GM21515 (cell line): ENCODE data around the gene MYO3B.

ENCODE experiments used
- ATAC-seq: cut with Tn5 transposase; IDR thresholded peaks from one replicate; pipeline ENCODE4 v1.9.1; 2021; ENCODE audit not compliant: unreplicated experiment

MYO3B gene

DNA sequence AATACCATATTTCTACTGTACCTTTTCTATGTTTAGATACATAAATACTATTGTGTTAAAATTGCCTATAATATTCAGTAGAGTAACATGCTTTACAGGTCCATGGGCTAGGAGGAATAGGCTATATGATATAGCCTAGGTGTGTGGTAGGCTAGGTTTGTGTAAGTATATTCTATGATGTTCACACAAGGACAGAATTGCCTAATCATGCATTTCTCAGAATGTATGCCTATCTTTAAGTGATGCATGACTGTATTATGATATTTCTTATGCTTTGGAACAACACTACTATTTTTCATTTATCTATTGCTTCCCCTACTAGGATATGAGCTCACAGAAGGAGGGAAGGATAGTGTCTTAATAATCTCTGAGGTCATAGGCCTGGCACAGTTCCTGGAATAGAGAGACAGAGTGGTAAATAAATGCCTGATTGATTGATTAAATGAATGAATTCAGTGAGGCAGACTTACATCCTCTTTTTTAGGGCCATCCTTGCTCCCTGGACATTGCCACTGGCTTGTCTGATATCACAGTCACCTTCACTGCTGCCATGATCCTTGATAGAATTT, 121.0 kb downstream of the MYO3B start:
- ATAC-seq: no peak

DNA sequence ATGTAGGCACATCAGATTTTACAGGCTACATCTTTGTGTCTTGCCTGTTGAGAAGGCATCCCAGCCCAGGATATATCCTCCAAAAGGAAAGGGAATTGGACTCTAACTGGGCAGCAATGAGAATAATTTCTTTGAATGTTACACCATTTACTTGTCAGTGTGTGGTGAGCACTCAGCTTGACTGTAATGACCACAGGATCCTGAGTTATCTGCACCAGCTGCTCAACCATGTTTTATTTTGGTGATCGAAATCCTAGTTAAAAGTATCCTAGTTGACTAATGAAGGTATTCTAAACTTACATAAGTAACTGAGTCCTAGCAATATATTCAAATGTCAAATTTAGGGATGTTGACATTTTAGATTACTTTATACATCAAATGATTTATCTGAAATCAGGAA, 123.0 kb downstream of the MYO3B start:
- no peak for ATAC-seq

DNA sequence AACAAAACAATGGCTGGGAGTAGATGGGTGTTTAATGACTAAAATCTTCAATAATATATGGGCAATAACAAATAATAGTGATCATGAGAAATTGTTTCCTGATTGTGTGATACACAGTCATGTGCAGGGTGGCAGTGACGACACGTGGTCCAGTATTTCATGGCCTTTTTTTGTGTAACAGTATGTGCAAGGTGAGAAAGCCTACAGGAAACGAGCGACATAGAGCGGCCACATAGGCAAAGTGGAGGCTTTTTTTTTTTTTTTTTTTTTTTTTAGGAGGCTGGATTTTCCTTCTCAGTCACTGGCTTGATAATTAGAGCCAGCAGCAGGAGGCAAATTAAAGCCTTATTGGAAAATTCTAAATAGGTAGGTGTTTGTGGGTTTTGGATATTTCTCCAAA, 123.7 kb downstream of the MYO3B start:
- no peak for ATAC-seq

DNA sequence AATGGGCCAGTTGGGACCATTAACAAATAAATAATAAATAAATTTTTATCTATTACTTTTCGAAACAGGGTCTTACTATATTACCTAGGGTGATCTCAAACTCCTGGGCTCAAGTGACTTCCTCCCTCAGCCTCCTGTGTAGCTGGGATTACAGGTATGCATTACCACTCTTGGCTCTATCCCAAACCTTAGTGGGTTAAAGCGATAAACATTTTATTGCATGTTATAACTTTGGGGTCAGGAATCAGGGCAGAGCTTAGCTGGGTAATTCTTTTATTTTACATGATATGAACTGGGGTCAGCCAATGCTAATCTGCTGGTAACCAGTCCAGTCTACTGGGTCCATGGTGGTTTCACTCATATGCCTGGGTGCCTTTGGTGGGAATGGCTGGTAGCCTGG, 127.8 kb downstream of the MYO3B start:
- ATAC-seq: no peak

DNA sequence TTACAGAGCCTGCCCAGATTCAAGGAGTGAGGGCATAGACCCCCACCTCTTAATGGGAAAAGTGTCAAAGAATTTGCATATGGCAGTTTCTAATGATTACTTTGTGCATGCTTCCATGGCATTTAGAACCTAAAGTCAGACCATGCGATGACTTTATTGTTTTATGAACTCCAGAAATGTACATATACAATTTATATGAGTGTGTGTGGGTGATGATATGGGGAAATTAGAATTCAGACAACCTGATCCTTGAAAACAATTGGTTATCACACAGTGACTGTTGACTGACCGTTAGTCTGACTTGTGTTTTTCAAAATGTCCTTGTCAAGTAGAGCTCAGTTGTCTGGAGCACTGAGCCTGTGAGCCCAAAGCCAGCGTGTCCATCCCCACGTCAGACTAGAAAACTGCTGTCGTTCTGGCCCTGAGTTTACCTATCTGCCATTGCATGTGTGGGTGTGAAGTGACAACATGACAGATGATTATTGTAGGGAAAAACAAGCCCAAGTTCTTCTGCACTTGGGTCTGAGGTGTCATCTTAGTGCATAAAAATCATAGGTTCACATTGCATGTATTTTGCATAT, 128.4 kb downstream of the MYO3B start:
- ATAC-seq: no peak

DNA sequence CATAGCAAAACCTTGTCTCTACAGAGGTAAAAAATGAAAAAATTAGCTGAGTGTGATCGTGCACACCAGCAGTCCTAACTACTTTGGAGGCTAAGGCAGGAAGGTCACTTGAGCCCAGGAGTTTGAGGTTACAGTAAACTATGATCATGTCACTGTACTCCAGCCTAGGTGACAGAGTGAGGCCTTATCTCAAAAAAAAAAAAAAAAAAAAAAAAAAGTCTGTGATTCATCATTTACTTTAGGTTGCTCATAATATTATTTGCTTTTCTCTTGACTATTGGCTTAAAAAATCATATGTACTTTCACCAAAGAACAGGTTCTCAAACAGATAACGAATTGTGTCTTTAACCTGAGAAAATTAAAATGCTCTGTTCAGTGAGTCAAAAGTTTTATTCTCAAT, 129.1 kb downstream of the MYO3B start:
- ATAC-seq: no peak

DNA sequence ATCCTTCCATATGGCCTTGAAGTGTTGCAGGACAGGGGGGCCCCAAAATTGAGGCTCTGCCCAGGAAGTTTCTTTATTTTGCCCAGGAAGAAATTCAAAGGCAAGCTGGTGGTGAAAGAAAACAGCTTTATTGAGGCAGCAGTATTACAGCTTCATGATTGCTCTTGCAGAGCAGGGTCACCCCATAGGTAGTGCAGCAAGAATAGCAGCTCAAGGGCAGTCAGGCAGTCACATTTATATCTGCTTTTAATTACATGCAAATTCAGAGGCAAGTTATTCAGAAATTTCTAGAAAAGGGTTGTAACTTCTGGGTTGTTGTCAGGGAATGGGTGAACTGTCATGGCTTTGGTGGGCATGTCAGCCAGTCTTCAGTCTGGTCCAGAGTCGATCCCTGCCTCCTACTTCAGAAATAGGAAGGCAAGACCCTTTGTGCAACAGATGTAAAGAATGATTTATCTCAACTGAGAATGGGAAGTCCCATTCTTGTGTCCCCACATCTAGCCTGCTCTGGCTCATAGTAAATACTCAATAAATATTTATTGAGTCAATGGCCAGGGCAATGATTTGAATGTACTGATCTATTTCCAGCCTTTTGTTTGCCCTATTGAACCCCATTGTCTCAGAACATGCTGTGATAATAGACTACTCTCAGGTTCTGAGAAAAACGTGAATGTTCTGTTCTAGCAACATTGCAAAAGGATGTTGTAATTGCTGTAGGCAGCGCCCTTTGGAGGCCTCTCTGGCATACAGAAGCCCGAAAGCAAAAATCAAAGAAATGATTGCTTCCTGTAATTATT, 129.8 kb downstream of the MYO3B start:
- no peak for ATAC-seq

DNA sequence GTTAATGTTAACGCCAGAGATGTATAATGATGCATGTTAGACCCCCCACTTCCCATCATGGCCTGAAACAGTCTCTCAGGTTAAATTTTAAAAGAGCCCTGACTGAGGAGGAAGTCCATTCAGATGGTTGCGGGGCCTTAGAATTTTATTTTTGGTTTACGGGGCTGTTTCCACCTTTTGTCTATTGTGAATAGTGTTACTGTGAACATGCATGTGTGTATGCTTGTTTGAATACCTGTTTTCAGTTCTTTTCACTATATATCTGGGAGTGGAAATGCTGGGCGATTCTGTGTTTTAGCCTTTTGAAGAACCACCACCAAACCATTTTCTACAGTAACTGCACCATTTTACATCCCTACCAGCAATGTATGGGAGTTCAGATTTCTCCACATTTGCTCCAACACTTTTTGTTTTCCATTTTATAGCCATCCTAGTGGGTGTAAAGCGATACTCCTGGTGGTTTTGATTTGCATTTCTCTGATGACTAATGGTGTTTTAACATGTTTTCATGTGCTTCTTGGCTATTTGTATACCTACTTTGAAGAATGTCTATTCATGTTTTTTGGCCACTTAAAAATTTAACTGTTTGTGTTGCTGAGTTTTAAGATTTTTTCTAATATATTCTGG, 133.0 kb downstream of the MYO3B start:
- no peak for ATAC-seq

DNA sequence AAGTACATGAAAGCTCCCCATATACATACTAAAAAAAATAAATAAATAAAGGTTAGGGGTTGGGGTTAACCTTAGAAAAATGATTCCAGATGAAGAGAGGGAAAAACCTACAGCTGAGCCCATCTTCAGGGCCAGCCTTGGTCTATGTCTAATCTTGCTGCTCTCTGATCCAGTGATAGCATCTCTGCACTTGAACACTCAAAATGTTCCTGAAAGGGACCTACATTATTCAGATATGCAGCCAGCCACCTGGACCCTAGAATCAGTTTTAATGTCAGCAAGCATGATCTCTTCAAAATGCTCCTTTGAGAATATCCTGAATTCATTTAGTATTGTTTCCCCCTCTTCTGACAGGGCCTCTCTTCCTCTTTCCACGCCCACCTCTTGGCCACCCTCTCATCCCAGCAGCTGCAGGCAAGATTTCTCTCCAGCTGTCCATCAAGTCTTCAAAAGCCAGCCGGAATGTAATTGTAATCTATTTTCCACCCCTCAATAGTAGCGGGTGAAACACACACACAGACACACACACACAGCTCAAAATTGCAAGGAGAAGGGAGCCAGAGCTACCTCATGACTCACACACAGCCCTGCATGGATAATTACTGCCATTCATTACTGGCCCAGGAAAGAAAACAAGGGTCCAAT, 135.5 kb downstream of the MYO3B start:
- ATAC-seq: no peak

DNA sequence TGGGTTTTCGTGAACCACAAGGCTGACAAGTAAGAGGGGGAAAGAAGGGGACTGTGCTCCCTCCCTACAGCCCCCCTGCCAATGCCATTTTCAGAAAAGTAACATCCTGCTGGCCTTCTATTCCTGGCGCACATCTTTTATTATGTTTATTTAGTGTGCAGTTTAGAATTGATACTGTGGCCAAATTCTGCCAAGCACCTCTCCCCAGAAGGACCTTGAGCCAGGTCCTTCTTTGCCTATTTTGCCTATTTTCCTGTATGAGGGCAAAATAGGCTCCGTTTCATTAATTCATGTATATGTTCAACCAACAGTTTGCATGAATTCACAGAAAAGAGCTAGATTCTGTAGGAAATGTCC, 136.0 kb downstream of the MYO3B start:
- ATAC-seq: no peak

DNA sequence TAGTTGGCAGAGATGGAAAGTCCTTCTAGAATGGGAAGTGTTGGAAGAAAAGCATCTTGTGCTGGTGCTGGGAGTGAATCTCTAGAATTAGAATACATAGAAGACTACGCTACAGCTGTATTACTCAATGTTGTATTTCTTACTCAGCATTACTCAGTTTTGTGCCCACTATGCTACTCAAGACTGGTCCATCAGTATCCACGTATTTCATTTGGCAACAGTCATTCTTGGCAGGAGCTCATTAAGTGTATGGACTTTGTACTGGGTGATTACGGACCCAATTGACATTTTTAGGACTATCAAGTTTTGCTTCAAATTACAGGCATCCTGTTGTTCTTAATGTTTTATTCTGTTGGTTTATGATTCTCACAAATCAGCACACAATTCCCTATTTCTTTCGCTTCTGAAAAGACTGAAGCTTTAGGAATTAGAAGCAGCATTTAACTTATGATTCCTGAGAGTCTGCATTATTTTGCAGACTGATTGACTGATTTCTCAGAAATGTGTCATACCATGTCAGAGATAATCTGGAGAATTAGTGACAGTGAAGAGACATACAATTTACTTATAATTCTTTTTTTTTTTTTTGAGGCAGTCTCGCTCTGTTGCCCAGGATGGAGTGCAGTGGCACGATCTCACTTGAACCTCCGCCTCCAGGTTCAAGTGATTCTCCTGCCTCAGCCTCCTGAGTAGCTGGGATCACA, 136.9 kb downstream of the MYO3B start:
- no peak for ATAC-seq

DNA sequence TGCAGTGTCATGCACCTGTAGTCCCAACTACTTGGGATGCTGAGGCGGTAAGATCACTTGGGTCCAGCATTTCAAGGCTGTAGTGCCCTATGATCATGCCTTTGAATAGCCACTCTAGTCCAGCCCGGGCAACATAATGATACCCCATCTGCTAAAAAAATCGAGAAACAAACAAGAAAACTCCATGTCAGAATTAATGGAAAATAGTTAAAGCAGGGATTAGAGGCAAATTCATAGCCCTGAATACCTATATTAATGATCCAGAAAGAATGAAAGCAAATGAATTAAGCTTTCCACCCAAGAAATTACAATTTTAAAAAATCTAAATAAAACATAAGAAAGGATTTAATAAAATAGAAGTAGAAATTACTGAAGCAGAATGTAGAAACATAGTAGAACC, 143.0 kb downstream of the MYO3B start:
- ATAC-seq: no peak

DNA sequence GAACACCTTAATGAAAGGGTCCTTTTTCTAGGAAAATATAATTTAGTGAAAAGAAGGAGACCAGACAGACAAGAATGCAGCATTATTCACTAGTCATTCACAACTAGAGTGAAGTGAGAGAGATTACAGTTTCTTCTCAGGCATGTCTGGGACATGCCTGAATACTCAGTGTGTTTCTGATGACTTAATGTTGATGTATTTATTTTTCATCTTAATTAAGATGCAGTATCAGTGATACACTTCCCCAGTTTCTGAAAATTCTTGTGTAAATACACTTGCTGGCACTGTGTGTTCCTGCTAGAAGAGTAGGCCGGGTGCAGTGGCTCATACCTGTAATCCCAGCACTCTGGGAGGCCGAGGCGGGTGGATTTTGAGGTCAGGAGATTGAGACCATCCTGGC, 143.6 kb downstream of the MYO3B start:
- no peak for ATAC-seq

DNA sequence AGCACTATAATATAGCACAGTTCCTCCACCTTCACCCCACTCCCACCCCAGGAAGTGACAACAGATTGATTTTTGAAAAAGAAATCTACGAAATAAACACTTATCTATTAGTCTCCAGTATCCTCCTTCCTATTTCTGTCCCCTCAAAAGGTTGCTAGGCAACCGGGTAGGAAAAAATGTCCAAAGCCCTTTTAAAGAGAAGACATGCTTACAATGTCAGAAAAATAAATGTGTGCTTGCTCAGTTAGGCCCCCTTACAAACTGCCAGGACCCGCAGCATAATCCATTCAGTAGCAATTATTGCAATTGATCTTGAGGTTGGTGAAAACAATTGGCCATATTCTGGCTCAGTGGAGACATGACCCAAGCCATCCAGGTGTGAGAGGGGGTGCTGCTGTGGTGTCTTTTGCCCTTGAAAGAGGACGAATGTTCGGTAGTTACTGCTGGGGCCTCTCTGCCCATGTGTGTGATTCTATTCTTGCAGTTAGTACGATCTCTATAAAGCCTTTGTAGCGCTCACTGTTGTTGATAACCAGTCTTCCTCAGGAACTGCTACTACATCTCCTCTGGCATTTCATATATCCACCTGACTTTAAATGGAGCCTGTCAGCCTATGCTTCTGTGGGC, 144.3 kb downstream of the MYO3B start:
- no peak for ATAC-seq

DNA sequence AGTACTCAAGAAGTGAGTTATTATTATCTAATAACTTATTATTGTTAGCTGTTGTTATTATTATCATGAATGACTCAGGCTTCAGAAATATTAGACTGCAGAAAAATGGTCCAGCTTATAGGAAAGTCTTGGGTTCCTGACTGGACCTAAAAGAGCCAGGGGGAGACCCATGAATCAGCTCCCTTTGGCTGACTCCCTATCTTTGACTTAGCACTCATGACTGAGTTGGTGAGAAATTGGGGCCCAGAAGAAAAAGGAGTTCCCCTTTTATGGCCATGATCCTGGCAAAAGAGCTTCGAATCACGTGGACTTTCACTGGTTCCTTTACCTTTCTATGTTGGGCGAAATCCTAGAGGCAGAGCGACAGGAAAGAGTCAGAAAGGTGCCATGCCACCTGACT, 145.8 kb downstream of the MYO3B start:
- no peak for ATAC-seq

DNA sequence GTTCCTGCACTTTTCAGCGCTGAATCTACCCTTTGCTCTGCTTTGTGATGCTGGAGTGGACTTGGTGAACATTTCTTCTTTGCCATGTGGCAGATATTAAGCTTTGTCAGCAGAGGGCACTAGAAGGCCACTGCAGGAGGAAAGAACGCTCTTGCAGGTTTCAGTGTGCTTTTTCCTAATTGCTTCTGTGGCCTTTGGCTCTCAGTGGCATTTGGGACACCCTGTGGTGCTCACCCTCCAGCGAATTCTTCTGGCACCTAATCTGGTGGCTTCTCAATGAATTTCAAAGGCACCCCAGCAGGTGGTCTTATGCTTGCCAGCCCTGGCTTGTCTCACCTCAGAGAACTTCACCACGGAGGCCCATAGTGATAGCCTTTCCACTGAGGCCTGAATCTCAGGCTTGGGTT, 146.7 kb downstream of the MYO3B start:
- no peak for ATAC-seq

DNA sequence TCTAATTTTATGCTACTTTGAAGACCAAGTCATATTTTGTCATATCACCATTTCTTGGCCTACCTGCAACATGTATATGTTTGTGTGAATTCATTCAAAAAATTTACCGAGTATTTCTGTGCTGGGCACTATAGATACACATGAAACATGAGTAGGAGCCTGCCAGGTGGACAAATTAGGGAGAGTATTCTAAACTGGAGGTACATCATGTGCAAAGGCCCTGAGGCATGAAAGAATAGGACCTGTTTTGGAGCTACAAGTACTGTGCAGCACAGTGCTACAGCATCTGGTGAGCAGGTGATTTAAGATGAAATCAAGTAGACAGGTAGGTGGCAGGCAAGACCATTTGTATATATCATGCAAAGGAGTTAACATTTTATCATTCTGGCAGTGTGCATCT, 152.9 kb downstream of the MYO3B start:
- ATAC-seq: no peak

DNA sequence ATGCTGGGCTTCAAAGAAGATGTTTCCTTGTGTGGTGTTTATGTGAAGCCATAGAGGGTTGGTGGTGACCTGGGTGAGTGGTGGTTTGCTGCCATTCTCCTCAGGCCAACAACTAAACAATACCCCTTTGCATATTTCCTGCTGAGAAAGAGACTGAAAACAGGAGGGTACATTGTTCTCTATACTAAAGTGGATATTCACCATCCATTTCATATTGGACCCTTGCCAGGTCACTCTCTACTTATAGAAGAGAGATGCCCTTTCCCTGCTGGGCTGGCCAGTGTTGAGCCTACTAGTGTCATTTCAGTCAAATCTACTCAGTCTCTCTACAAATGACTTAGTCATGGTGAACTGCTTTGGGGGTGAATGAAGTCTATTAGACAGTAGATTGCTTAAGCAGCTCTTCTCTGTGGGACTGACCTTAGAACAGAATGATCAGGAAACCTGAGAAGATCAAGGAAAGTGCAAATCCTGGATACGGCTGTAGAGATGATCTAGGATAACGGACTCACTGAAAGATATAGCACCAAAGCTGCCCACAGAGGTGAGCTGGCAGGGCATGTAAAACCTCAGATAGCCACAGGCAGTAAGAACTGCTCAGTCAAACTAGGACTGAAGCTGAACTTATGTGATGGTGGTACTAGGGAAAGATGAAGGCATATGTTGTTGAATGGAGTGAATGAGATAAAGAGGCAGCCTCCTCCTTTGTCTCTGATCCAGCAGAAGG, 154.9 kb downstream of the MYO3B start:
- no peak for ATAC-seq

DNA sequence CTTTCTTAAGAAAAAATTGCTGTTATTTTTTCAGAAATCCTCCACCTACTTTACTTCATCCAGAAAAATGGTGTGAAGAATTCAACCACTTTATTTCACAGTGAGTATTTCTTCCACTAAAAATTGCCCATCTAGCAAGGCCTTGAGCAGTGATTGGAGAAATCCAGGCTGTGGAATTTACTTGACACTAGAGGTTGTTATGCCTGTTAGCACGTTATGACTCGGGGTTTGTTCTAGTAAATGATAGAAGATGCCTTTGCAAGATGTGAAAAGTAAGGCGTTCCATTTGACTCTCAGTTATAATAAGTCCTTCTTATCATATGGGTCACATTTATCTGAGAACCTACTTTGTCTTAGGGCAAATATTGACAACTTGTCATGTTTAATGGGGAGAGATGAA, 157.4 kb downstream of the MYO3B start:
- ATAC-seq: no peak

DNA sequence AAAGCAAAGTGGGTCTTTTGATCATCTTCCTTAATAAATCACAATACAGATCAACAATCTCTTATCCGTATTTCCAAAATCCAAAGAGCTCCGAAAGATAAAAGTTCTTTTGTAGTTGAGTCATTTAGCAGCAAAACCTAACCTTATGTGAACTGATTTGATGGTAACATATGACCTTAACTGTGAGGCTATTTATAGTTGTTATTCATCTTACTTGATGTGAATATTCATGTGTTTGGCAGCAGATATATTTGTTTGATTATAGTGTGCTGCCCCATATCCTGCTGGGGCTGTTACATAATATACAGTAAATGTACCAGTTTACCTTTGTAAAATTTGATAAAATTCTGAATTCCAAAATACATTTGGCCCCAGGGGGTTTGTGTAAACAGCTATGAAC, 158.5 kb downstream of the MYO3B start:
- no peak for ATAC-seq
